Right cardiac atrium (tissue), 5 donors: ENCODE results near the gene TCF7L2. TPM values are rescaled to one million over a fixed set of nuclear protein-coding genes. Genes with fewer than 3 reads are reported as not detected.
A peak's percentile ranks its signal among the peaks of the same experiment; 100 is the strongest.

Experiments used
- ATAC-seq, 2 donors: fragments of 200-7000 bp; cut with Tn5 transposase; one replicate each; pipeline versions ENCODE4 v1.8.0 to v1.9.1; 2020; ENCODE audit warnings: moderate library complexity in 2 of 2, mild to moderate bottlenecking in 1 of 2
- DNase-seq, 3 donors: peaks; one replicate each; pipeline ENCODE4 v3.0.0-alpha.2; 2020
- H3K27ac ChIP-seq: one replicate; pipeline ENCODE4 v1.5.1; 2013; ENCODE audit warnings: mild to moderate bottlenecking, low read length, control low read depth, moderate library complexity
- H3K27me3 ChIP-seq: one replicate; pipeline ENCODE4 v1.6.1; 2013; ENCODE audit not compliant: control insufficient read depth, insufficient read depth
- H3K4me1 ChIP-seq: one replicate; pipeline ENCODE4 v1.6.1; 2013; ENCODE audit warnings: low read length; ENCODE audit not compliant: control insufficient read depth, insufficient read depth
- H3K4me3 ChIP-seq: one replicate; pipeline ENCODE4 v1.5.1; 2013; ENCODE audit warnings: low read length, control low read depth
- H3K9me3 ChIP-seq: one replicate; pipeline ENCODE4 v1.6.1; 2013; ENCODE audit warnings: low read length; ENCODE audit not compliant: control insufficient read depth
- WGBS: extraction: QIAGEN DNeasy Blood & Tissue Kit; methylation state at CpG from one replicate; pipeline ENCODE4 v1.1.7; 2013; 5-methylcytosine and 5-hydroxymethylcytosine counted together
- intact Hi-C, 4 donors: fragments of 100-400 bp; cut with DNase I; formaldehyde crosslinking; loops; one replicate each; pipeline versions ENCODE4 v1.11.0 to v1.14.0; 2022 to 2023
- polyA plus RNA-seq: library from polyadenylated mRNA; stranded (reverse); fragments of 200-250 nt; gene quantifications from one replicate; pipeline ENCODE4 v1.2.3, GENCODE V29; 2013
- total RNA-seq, 4 donors: library from RNA; stranded (reverse); fragmentation: NEBNext Ultra II Directional; extraction: Animal tissue kit (Norgen Biotek cat#: 25700); gene quantifications; one replicate each; pipeline ENCODE4 v1.2.1, GENCODE V29; 2021
- donor health status: healthy with polysubstance abuse.
- donor health status: DM: no; HTN: yes; CAD: no.
- donor health status: DM: no; HTN: no; CAD: no.
- donor health status: DM: no; HTN: yes; CAD: no; lungs with severe emphysema.
- donor health status: DM: yes; HTN: yes; CAD: no.

TCF7L2 gene
- total and polyA plus RNA-seq, 5 donors, result 9.2 to 18.7 (median 15.8) TPM

DNA sequence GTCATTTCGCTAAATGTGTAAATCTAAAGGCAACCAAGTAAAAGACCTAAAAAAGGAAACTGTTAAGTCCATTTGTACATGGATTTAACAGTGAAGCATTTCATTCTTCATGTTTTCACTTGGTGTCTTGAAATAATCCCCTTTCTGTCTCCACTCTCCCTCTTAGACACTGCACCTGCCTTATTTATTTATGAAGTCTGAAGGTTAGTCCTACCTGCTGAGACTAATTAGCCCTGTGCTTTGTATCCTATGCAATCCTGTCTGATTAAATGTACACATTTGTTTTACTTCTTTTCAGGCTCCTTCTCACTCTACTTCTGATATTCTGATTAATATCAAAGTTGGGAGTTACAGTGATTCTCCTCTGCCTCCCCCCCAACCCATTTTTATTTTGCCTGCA is 1.9 kb upstream of the TCF7L2 start:
- 100% methylated on average over 1 of the region's 1 CpG for WGBS
- intact Hi-C loops, result no loop called here
- H3K4me1 ChIP-seq, result peaks cover 4% of the 10 kb centered on the region
- no peak overlapping the region for H3K27ac ChIP-seq
- H3K4me3 ChIP-seq, result no peak overlapping the region
- no peaks in the 10 kb centered on the region for H3K27me3 ChIP-seq
- DNase-seq (no peak), ATAC-seq (no peak)
- no peaks in the 10 kb centered on the region for H3K9me3 ChIP-seq

DNA sequence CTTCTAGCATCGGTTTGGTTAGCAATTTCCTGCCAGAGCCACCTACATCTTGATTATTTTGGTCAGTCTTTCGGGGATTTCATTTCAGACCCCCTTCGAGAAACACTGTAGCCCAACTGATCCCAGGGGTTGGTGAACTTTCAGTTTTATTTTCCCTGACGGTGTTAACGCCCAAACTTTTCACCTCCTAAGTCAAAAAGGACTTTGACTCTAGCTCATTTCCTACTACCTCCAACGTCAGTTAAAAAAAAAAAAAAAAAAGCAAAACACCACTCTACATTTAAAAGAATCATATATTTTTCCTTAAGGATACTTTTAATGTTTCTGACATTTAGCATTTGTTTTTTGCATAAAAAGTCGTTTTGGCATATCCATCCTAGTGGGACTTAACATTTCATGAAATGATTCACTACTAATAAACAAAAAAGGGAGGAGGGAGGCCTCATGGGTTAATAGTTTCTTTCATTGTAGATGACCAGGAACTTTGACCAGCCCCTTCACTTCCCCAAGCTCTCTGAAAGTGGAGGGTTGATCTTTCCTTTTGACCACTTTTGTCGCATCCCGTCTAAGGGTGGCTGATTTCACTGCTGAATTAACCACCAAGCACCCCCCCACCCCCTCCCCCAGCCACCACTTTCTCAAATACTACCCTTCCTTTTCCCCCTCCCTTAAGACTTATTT is 764 bp upstream of the TCF7L2 start:
- Histone ChIP-seq H3K4me3 (peak overlapping the region; percentile 100), H3K27me3 (no peaks in the 10 kb centered on the region), H3K27ac (peak overlapping the region; percentile 90), H3K9me3 (no peaks in the 10 kb centered on the region), H3K4me1 (peaks cover 4% of the 10 kb centered on the region)
- intact Hi-C loops, result no loop called here
- WGBS, result 18% methylated on average over 9 of the region's 9 CpGs
- DNase-seq (no peak), ATAC-seq (peak; percentile 3 to 14)

DNA sequence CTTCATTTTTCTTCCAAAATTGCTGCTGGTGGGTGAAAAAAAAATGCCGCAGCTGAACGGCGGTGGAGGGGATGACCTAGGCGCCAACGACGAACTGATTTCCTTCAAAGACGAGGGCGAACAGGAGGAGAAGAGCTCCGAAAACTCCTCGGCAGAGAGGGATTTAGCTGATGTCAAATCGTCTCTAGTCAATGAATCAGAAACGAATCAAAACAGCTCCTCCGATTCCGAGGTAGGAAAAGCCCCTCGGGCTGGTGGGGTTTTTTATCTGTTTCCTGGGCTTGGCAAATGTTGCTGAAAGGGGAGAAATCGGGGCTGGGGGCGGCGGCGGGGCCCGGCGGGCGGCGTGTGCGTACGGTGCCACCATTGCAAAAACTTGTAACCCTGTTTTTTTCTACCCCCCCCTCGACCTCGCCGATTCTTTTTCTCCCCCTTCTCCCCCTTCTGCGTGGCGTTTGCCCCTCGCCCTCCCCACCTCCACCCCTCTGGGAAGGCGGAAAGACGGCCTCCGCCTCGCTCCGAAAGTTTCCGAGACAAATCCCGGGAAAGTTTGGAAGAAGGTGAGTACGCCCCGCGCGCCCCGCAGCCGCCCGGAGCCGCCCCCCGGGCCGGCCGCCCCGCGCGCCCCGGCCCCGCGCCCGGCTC is 789 bp downstream of the TCF7L2 start:
- Histone ChIP-seq H3K27me3 (no peaks in the 10 kb centered on the region), H3K9me3 (no peaks in the 10 kb centered on the region), H3K4me3 (peak overlapping the region; percentile 100), H3K4me1 (peaks cover 4% of the 10 kb centered on the region), H3K27ac (peak overlapping the region; percentile 98)
- intact Hi-C loops, result loop anchor here (5.0 to 10.0 kb wide), 4 partner anchors 114 to 176 kb away; no protein-coding TSS in a partner anchor
- peak in 2 of 3 donors; percentile 35 to 71 for DNase-seq
- WGBS, result under 1% methylated on average over 56 of the region's 56 CpGs
- ATAC-seq, result no peak

DNA sequence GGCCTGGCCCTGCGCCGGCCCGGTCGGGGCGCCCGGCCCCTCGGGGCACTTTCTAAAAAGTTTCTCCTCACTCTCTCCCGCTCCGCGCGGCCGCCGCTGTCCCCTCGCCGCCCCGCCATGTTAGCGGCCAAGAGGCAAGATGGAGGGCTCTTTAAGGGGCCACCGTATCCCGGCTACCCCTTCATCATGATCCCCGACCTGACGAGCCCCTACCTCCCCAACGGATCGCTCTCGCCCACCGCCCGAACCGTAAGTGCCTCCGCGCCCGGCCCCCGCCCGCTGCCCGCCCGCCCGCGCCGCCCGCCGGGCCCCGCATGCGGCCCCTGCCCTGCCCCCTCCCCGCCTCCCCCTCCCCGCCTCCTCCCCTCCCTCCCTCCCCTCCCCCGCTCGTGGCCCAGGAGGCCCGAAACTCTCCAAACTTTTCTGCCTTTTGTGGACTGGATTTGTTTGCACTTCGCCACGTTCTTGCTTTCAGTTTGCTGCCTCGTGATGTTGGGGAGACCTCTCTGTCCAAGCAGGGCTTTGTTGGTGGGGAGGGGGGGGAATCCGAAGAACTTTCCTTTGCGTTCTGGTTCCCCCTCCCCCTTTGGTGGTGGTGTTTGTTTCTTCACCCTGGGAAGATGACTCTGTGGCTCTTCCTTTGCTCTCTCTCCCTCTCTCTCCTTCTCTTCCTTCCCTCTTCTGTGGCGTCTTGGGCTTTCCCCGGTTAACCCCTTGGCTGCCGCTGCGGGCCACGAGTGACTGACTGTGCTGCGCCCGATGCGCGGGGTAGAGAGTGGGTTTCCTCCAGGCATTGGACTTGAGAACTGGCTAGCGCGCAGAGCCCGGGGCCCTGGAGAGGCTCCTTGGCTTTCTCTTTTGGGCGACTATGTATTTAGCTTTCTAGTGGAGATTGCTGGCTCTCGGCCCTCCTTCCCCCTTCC is 1.6 kb downstream of the TCF7L2 start:
- ATAC-seq (peak; percentile 20 to 34), DNase-seq (peak; percentile 68 to 86 (median 85))
- Histone ChIP-seq H3K4me1 (peaks cover 3% of the 10 kb centered on the region), H3K27ac (peak overlapping the region; percentile 98), H3K4me3 (peak overlapping the region; percentile 100), H3K9me3 (no peaks in the 10 kb centered on the region), H3K27me3 (no peaks in the 10 kb centered on the region)
- intact Hi-C loops, result loop anchor here (5.0 to 10.0 kb wide), 4 partner anchors 113 to 176 kb away; no protein-coding TSS in a partner anchor
- under 1% methylated on average over 62 of the region's 65 CpGs for whole genome bisulfite sequencing

GRCh38 chr10:112952282-112953173 is 2.5 kb downstream of the TCF7L2 start:
- Histone ChIP-seq H3K9me3 (no peaks in the 10 kb centered on the region), H3K27me3 (no peaks in the 10 kb centered on the region), H3K27ac (peak overlapping the region; percentile 89), H3K4me1 (no peaks in the 10 kb centered on the region), H3K4me3 (peak overlapping the region; percentile 100)
- ATAC-seq (peak; percentile 38 to 42), DNase-seq (peak; percentile 27 to 68 (median 66))
- intact Hi-C loops, result loop anchor here (5.0 to 10.0 kb wide), 4 partner anchors 112 to 175 kb away; no protein-coding TSS in a partner anchor
- WGBS, result 6% methylated on average over 59 of the region's 59 CpGs

DNA sequence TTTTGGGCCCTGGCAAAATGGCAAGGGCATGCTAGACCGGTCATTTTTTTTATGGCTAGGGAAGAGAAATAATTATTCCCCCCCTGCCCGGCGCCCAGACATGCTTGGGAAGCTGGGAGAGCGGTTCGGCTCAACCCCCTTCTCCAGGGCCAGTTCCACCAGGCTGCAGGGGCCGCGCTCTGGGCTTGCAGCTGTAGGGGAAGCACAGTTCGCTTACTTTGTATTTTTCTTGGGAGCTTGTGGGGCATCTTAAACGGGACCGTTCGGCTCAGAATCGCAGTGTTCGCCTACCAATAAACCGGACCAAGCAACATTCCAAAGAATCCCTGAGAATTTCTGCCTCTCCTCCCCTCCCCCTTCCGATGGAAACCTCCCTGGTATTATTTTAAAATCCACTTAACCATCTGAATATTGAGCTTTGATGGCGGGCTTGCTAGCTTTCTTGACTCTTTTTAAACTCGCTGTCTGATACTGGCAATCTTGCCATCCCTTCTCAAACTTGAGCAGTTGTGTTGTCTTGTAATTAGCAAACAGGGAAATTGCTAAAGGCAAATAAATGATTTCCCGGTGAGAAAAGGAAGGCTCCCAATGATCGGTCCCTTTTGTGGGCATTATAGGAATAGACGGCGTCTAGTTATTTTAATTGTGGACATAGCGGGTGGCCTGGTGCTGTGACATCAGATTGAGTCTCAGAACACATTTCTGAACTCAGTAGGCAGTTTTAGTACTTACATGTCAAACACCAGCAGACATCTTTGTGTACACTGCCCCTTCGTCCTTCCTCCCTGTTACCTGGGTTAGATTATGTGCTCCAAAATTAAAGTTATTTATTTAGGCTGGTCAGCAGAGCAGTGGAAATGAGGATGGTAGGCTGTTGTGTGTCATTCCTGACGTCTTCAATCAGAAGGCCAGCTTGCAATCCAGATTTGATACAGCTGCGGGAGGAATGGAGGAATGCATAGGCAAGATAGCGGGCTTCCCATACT is 3.4 kb downstream of the TCF7L2 start:
- intact Hi-C loops, result loop anchor here (5.0 to 10.0 kb wide), 4 partner anchors 111 to 174 kb away; no protein-coding TSS in a partner anchor
- Histone ChIP-seq H3K4me1 (peaks cover 2% of the 10 kb centered on the region), H3K9me3 (no peaks in the 10 kb centered on the region), H3K27ac (peak overlapping the region; percentile 89), H3K4me3 (peak overlapping the region; percentile 100), H3K27me3 (no peaks in the 10 kb centered on the region)
- ATAC-seq (no peak), DNase-seq (peak; percentile 30 to 73 (median 67))
- 29% methylated on average over 26 of the region's 26 CpGs for WGBS

DNA sequence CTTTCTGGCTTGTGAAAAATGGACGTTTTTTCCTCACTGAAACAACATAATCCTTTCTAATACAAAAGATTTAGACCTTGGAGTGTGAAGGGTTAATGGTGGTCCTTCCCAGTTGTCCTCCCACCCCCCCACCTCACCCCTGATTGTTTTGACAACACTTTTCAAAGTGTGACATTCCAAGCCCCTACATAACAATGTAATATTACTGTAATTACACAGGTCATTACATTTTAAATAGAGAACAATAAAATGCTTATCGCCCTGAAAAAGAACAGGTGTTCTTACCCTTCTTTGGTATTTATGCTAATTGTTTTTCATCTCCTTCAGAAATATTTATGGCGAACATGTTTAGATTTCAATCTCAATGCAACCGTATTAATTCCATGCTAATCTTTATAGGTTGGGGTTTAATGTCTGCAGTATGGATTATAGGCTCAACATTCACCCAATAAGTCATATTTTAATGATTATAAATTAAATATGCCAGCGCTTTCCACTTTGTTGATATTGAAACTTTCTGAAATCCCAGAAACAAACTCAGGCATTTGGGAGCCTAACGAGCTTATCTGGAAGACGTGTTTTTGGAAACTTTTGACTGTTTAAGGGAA is 5.0 kb downstream of the TCF7L2 start:
- Histone ChIP-seq H3K27me3 (no peaks in the 10 kb centered on the region), H3K9me3 (no peaks in the 10 kb centered on the region), H3K4me3 (peak overlapping the region; percentile 39), H3K27ac (no peak overlapping the region), H3K4me1 (peaks cover 5% of the 10 kb centered on the region)
- DNase-seq (no peak), ATAC-seq (no peak)
- intact Hi-C loops, result loop anchor here (5.0 to 10.0 kb wide), 4 partner anchors 110 to 172 kb away; no protein-coding TSS in a partner anchor
- 42% methylated on average over 7 of the region's 7 CpGs for WGBS

- ATAC-seq (no peak), DNase-seq (no peak)
- Histone ChIP-seq H3K4me3 (peak overlapping the region; percentile 39), H3K27ac (peak overlapping the region; percentile 63), H3K27me3 (no peaks in the 10 kb centered on the region), H3K4me1 (peaks cover 5% of the 10 kb centered on the region), H3K9me3 (no peaks in the 10 kb centered on the region)
- 9% methylated on average over 12 of the region's 12 CpGs for WGBS
- intact Hi-C loops, result loop anchor here in 1 of 4 donors (10.0 kb wide), 2 partner anchors 109 to 169 kb away; no protein-coding TSS in a partner anchor
Measured at GRCh38 chr10:112955582-112956421, 5.8 kb downstream of the TCF7L2 start.
